Measurements from ENCODE around the gene LCN15. TPM values are rescaled to one million over a fixed set of nuclear protein-coding genes. Genes with fewer than 3 reads are reported as not detected.

Gene LCN15
- total and polyA plus RNA-seq, 2 of the 13 experiments (the other 11 are each of a cell fraction or from before 2014, with no cell fraction given), result 1.3 to 53.7 TPM

GRCh38 chr9:136793086-136793946, 29.0 kb upstream of the LCN15 start:
- intact Hi-C loops (cut with micrococcal nuclease; ENCODE audit: unreplicated experiment), result no loop called here
- 74% methylated on average over 12 of the region's 17 CpGs for WGBS (ENCODE audit: low lambda C conversion rate)
- peak overlapping the region; percentile 96 for H3K4me2 ChIP-seq (ENCODE audit: low read depth, low read length)
- no peak for FAIRE-seq
- peak overlapping the region in 2 of 3 experiments; percentile 14 to 98; a peak in 4 of 6 replicates for H3K4me3 ChIP-seq (replicated peaks in 1 of 3; ENCODE audit: insufficient read depth in 1 of 3, low read depth in 2 of 3, low read length in 3 of 3)
- H4K20me1 ChIP-seq (ENCODE audit: insufficient read depth, low read length), result no peaks in the 10 kb centered on the region
- CTCF ChIA-PET (ENCODE audit: low intra/inter-chr PET ratio, low total read pairs), result no interaction called here
- peak overlapping the region; percentile 75 for H3K27ac ChIP-seq (ENCODE audit: extremely low read length, insufficient read depth, low read length)
- BruUV-seq (replicated peaks), result no TSS peak
- H3K9me3 ChIP-seq (ENCODE audit: low read length), result no peaks in the 10 kb centered on the region
- H2AFZ ChIP-seq (ENCODE audit: low read length), result no peak overlapping the region
- H3K79me2 ChIP-seq (ENCODE audit: insufficient read depth, low read length), result peaks cover 28% of the 10 kb centered on the region
- POLR2A ChIA-PET, result interaction anchor here (2.3 kb wide), 1 partner anchor 14 kb away, joined by 12 read pairs; the partner anchor contains the start of gene RABL6
- peak; percentile 49 for DNase-seq (ENCODE audit: low spot score)
- H3K9ac ChIP-seq (ENCODE audit: insufficient read depth, low read depth, low read length), result no peak overlapping the region
- no peaks in the 10 kb centered on the region; a peak in 1 of 5 replicates for H3K27me3 ChIP-seq (ENCODE audit: control insufficient read depth in 1 of 2, insufficient read depth in 2 of 2, low read length in 2 of 2)
- H3K4me1 ChIP-seq (ENCODE audit: insufficient read depth, low read length), result peaks cover 84% of the 10 kb centered on the region
- H3K36me3 ChIP-seq (replicated peaks in 1 of 2; ENCODE audit: control insufficient read depth in 1 of 2, insufficient read depth in 2 of 2, low read length in 2 of 2), result 0 out of 5 replicates have a peak, but pooled peaks cover 0 to 12% of the 10 kb centered on the region in 2 experiments
- ATAC-seq, result peak; percentile 4; the same call in 1 of the 3 replicates
- in situ Hi-C loops (cut with HindIII; ENCODE audit: extremely low pct_ligation_motif_present, low pct_unique_long_range_greater_than_20kb), result no loop called here
- TF ChIP-seq ZNF607 (CRISPR knock-in tag; IDR thresholded peaks at IDR 0.05; ENCODE audit: borderline replicate concordance) (peak; percentile 12; the same call in 1 of the 2 replicates), ZNF180 (CRISPR knock-in tag; IDR thresholded peaks at IDR 0.05; ENCODE audit: borderline replicate concordance, low read depth) (no peak), PBX2 (CRISPR knock-in tag; IDR thresholded peaks at IDR 0.05) (peak; percentile 66; the same call in 1 of the 2 replicates), ZBTB40 (IDR thresholded peaks at IDR 0.05) (no peak), ZBTB40 (CRISPR knock-in tag; IDR thresholded peaks at IDR 0.05) (0 out of 2 replicates have a peak, but pooled peaks have one; percentile 45), AGO2 (optimal IDR thresholded peaks at IDR 0.05; ENCODE audit: low read depth, low read length) (peak; percentile 61), ZMAT3 (CRISPR knock-in tag; conservative IDR thresholded peaks at IDR 0.05) (0 out of 2 replicates have a peak, but pooled peaks have one; percentile 54), SP2 (CRISPR knock-in tag; IDR thresholded peaks at IDR 0.05) (0 out of 2 replicates have a peak, but pooled peaks have one; percentile 23), NONO (IDR thresholded peaks at IDR 0.05) (no peak), NONO (CRISPR knock-in tag; conservative IDR thresholded peaks at IDR 0.05) (peak; percentile 44; the same call in 1 of the 2 replicates), ZNF83 (CRISPR knock-in tag; IDR thresholded peaks at IDR 0.05; ENCODE audit: borderline replicate concordance) (0 out of 2 replicates have a peak, but pooled peaks have one; percentile 16), RBM22 (optimal IDR thresholded peaks at IDR 0.05; ENCODE audit: low read length) (peak; percentile 29), PAF1 (CRISPR knock-in tag; IDR thresholded peaks at IDR 0.05) (peak; percentile 80; the same call in 1 of the 2 replicates)
